Skin of body (tissue), 3 donors: ENCODE data around the gene NGRN. TPM values are rescaled to one million over a fixed set of nuclear protein-coding genes. Genes with fewer than 3 reads are reported as not detected.

ENCODE experiments used
- DNase-seq: peaks from one replicate; lab custom pipeline; 2025; lab: John Stamatoyannopoulos, UW
- small RNA-seq: library from RNA; depleted of rRNA; stranded (forward); fragments of <200 nt; gene quantifications from one replicate; pipeline ENCODE3, GENCODE V24; 2014; ENCODE audit warnings: low replicate concordance
- total RNA-seq: library from RNA; depleted of rRNA; stranded (reverse); fragments of >200 nt; gene quantifications from one replicate; pipeline ENCODE4 v1.2.3, GENCODE V29; 2014

The NGRN gene
- total RNA-seq, 1 donor from 2014 or later, result 51.8 TPM

DNA sequence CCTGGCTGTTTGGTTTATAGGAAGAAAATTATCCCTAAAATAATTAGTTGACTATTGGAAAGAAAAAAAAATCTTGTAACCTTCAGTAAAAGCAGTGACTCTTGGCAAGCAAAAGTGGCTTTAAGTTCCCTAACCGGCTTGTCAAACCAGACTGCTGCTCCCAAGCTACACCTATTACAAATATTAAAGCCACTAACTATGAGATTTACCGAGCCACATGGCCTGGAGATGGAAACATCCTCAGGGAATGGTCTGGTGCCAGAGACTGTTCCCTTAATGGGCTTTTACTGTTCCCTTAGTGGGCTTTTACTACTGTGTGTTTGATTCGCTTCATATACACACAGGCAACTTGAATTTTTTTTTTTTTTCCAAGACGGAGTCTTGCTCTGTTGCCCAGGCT is 50.7 kb downstream of the NGRN start:
- no peak for DNase-seq

- no peak for DNase-seq
Measured at GRCh38 chr15:90318591-90318990, 53.1 kb downstream of the NGRN start.

DNA sequence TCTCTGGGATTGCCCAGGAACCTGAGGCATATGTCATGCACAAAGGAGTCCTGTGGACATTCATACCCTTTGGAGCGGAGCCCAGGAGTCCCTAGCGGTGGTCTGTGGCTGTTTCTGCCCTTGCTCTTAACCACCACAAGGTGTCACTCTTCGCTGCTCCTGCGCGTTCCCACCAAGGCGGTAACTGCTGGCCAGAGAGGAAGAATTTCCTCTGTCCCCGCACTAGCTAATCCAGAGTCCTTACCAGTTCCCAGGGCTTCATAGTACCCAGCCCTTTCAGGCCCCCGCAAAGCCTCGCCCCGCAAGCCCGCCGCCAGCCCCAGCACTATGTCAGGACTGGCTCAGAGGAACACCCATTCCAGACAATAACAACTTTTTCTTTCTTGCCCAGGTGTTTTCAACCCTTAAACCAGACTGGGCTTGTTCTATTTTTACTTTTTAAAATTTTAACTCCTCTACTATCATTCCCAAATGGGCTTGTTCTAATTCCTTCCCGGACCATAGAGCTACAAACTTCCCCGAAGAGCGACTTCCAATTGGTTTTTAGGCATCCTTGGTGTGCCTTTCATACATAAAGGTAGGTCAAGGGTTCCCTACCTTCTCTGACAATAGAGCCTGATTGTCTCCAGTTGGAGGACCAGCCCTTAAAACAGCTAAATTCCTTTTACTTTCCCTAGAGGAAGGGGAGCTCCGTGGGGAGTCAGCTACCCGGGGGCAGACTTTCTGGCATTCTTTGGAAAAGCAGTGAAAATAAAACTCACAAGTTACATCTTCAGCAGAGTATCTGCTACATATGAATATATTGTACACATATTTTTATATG is 54.8 kb downstream of the NGRN start:
- peak; percentile 89 for DNase-seq

- no peak for DNase-seq
Measured at GRCh38 chr15:90320885-90321278, 55.4 kb downstream of the NGRN start.

Small RNAs within 50 kb of the gene (small RNA-seq; reads per million reads assigned to genes)
- gene AC091167.3 (not detected), gene RN7SL736P (not detected)

Other genes with a start within 250 kb of the NGRN start
- 77.6 TPM for gene IDH2, start 163.2 kb upstream of the NGRN start, total RNA-seq
- 38.7 TPM for gene SEMA4B, start 64.3 kb upstream of the NGRN start, total RNA-seq
- 16.3 TPM for gene CIB1, start 31.7 kb upstream of the NGRN start, total RNA-seq
- 2.6 TPM for gene GDPGP1, start 31.5 kb upstream of the NGRN start, total RNA-seq
- not detected for gene TTLL13, start 16.1 kb upstream of the NGRN start, total RNA-seq
- 1.3 TPM for gene ZNF774, start 86.6 kb downstream of the NGRN start, total RNA-seq
- 224 TPM for gene IQGAP1, start 122.6 kb downstream of the NGRN start, total RNA-seq